Measurements from ENCODE around the gene KCNS1. TPM values are rescaled to one million over a fixed set of nuclear protein-coding genes. Genes with fewer than 3 reads are reported as not detected.

The KCNS1 gene
- total RNA-seq, 1 donor from 2014 or later: not detected

DNA sequence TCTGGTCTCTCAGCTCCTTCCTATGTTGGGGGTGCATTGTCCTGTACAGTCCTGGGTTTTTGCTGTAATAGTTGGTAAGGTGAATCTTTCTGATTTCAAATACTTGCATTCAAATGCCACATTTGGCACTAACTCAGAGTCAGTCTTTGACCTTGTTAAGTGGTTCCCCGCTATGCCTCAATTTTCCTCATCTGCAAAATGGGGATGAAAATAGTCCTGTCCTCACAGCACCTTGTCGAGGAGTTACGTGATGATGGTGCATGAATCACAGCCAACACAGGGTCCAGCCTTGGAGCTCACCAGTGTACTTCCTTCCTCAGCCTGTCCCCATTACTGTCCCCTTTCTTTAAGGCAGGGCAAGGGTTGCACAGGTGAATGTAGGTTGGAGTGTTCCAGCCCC lies 12.9 kb upstream of the KCNS1 start:
- H3K4me3 Mint-ChIP-seq: no peak overlapping the region
- no peak overlapping the region for H3K27ac Mint-ChIP-seq
- no peaks in the 10 kb centered on the region for H3K9me3 Mint-ChIP-seq
- peaks cover 19% of the 10 kb centered on the region for H3K27me3 Mint-ChIP-seq (ENCODE audit: low read depth)
- no peaks in the 10 kb centered on the region for H3K36me3 Mint-ChIP-seq
- no peak for DNase-seq (ENCODE audit: low spot score in 2 of 2, unreplicated experiment in 2 of 2)
- TF ChIP-seq, protein P1, sequence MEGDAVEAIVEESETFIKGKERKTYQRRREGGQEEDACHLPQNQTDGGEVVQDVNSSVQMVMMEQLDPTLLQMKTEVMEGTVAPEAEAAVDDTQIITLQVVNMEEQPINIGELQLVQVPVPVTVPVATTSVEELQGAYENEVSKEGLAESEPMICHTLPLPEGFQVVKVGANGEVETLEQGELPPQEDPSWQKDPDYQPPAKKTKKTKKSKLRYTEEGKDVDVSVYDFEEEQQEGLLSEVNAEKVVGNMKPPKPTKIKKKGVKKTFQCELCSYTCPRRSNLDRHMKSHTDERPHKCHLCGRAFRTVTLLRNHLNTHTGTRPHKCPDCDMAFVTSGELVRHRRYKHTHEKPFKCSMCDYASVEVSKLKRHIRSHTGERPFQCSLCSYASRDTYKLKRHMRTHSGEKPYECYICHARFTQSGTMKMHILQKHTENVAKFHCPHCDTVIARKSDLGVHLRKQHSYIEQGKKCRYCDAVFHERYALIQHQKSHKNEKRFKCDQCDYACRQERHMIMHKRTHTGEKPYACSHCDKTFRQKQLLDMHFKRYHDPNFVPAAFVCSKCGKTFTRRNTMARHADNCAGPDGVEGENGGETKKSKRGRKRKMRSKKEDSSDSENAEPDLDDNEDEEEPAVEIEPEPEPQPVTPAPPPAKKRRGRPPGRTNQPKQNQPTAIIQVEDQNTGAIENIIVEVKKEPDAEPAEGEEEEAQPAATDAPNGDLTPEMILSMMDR (IDR thresholded peaks at IDR 0.05; ENCODE audit: unreplicated experiment): no peak
- no peaks in the 10 kb centered on the region for H3K4me1 Mint-ChIP-seq

DNA sequence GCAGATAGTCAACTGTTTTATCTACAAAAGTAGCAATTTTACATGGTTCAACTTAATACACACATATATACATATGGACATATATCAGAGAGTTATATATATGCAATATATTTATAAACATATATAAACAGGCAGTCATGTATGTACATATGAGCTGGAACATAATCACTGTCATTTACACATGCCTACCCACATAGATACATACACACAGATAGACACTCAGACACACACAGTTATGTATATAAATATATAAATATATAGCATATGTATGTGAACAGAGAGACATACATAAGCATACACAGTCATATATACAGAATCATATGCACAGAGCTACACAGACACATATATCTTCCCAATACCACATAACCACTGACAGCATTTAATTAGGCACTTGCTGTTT lies 11.8 kb upstream of the KCNS1 start:
- TF ChIP-seq, protein P1 (IDR thresholded peaks at IDR 0.05; ENCODE audit: unreplicated experiment): no peak
- Mint-ChIP-seq H3K36me3 (no peaks in the 10 kb centered on the region), H3K4me3 (no peak overlapping the region), H3K9me3 (no peaks in the 10 kb centered on the region), H3K27me3 (ENCODE audit: low read depth) (peaks cover 19% of the 10 kb centered on the region), H3K4me1 (no peaks in the 10 kb centered on the region), H3K27ac (no peak overlapping the region)
- DNase-seq (ENCODE audit: low spot score in 2 of 2, unreplicated experiment in 2 of 2): no peak

DNA sequence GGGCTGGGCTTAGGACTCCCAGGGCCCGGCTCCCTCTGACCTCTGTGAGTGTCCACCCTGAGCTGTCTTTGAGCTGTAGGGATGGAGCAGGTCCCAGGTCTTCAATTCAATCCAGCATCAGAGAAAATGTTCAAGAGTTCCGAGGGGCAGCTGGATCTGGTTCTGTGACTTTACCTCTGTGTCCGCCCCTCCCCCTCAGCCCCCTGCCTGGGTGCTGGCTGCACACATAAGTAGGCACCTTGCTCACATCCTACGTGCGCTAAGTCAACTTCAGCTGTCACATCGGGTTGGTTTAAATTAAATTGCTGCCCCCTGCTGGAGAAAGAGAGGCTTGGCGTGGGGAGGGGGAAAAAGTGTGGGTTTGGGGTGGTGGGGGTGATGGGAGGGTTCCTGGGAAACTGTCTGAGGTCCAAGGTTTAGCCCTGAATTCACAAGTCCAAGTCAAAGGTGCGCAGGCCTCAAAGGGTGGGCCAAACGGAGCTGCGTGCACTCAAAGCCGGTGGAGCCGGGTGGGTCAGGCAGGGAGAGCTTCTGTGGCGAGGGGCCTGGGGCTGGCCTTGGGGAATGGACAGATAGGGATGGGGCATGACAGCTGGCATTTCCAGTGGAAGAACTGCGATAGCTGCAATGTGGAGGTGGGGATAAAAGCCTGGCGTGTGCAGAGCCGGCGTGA lies 11.0 kb upstream of the KCNS1 start:
- no peak for DNase-seq (ENCODE audit: low spot score in 2 of 2, unreplicated experiment in 2 of 2)
- no peaks in the 10 kb centered on the region for H3K36me3 Mint-ChIP-seq
- peaks cover 18% of the 10 kb centered on the region for H3K27me3 Mint-ChIP-seq (ENCODE audit: low read depth)
- no peak overlapping the region for H3K27ac Mint-ChIP-seq
- H3K9me3 Mint-ChIP-seq: no peaks in the 10 kb centered on the region
- TF ChIP-seq, protein P1 (IDR thresholded peaks at IDR 0.05; ENCODE audit: unreplicated experiment): peak; percentile 70
- H3K4me1 Mint-ChIP-seq: no peaks in the 10 kb centered on the region
- H3K4me3 Mint-ChIP-seq: no peak overlapping the region

DNA sequence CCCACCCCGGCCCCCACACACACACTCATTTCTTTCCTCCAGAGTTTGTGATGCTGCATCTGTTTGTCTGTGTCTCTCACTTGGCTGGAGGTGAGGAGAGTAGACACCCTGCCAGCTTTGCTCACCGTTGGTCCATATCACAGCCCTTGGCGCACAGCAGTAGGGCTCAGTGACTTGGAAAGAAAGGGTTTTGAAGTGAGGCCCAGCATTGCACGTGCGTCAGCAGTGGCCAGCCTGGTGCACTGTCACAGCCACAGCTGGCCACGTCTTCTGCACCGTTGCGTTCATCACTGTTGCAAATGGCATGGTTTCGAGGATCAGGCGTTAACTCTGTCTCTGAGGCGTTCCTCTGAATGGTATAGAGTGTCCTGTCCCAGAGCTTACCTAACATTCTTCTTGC lies 10.4 kb upstream of the KCNS1 start:
- no peaks in the 10 kb centered on the region for H3K36me3 Mint-ChIP-seq
- TF ChIP-seq, protein P1 (IDR thresholded peaks at IDR 0.05; ENCODE audit: unreplicated experiment): no peak

DNA sequence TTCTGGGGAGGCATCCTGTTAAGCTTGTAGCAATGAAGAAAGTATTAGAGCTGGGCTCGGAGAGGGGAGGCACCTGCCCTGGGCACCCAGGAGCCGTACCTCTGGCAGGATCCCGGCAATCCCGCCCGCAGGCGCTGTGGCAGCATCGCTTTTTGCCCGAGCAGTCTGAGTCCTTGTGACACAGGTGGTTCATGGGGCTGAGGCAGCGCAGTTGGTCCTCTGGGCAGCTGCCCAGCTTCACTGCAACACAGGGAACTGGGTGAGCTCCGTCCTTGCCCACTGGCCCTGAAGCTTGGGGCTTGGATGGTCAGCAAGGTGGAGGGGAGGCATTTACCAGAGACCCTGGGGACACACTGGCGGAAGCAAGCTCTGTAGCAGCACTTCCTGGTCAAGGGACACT lies 9.4 kb upstream of the KCNS1 start:
- Mint-ChIP-seq H3K27me3 (ENCODE audit: low read depth) (peaks cover 19% of the 10 kb centered on the region), H3K27ac (no peak overlapping the region), H3K36me3 (no peaks in the 10 kb centered on the region), H3K9me3 (no peaks in the 10 kb centered on the region), H3K4me1 (no peaks in the 10 kb centered on the region), H3K4me3 (no peak overlapping the region)
- DNase-seq (ENCODE audit: low spot score in 2 of 2, unreplicated experiment in 2 of 2): no peak
- TF ChIP-seq, protein P1 (IDR thresholded peaks at IDR 0.05; ENCODE audit: unreplicated experiment): no peak

More for the DNA sequence above, 10.4 kb upstream of the KCNS1 start:
- DNase-seq (ENCODE audit: low spot score in 2 of 2, unreplicated experiment in 2 of 2): no peak
- Mint-ChIP-seq H3K4me1 (no peaks in the 10 kb centered on the region), H3K27me3 (ENCODE audit: low read depth) (peaks cover 18% of the 10 kb centered on the region), H3K9me3 (no peaks in the 10 kb centered on the region), H3K27ac (no peak overlapping the region), H3K4me3 (no peak overlapping the region)
